Measurements from ENCODE around the gene RIN3. TPM values are rescaled to one million over a fixed set of nuclear protein-coding genes. Genes with fewer than 3 reads are reported as not detected.

Gene RIN3
- total RNA-seq, 1 donor from 2014 or later: 33.7 TPM

Other genes starting within 250 kb of the RIN3 start
- gene SLC24A4, start 190.6 kb upstream of the RIN3 start, total RNA-seq: 1.8 TPM
- 158 TPM for gene LGMN, start 234.8 kb downstream of the RIN3 start, total RNA-seq